Upper lobe of right lung (tissue), 1 donor: Measurements from ENCODE around the gene ASB5. TPM values are rescaled to one million over a fixed set of nuclear protein-coding genes. Genes with fewer than 3 reads are reported as not detected.
"Not testable (repeated sequence)": the region's sequence is repeated elsewhere in the genome, so short reads cannot be mapped to it uniquely, and the experiment has no call there.

ENCODE experiments used
- ATAC-seq: fragments of 200-7000 bp; cut with Tn5 transposase; one replicate; pipeline ENCODE4 v1.9.1; 2020; ENCODE audit warnings: mild to moderate bottlenecking, moderate library complexity
- DNase-seq: peaks from one replicate; pipeline ENCODE4 v3.0.0-alpha.2; 2020
- H3K27ac ChIP-seq: fragments of 200-600 bp; one replicate; pipeline ENCODE4 v1.8.0; 2022
- H3K27me3 ChIP-seq: fragments of 200-600 bp; one replicate; pipeline ENCODE4 v1.8.0; 2022; ENCODE audit warnings: mild to moderate bottlenecking
- H3K36me3 ChIP-seq: fragments of 200-600 bp; one replicate; pipeline ENCODE4 v1.8.0; 2022
- H3K4me1 ChIP-seq: fragments of 200-600 bp; one replicate; pipeline ENCODE4 v1.8.0; 2022
- H3K4me3 ChIP-seq: fragments of 200-600 bp; one replicate; pipeline ENCODE4 v1.8.0; 2022; ENCODE audit warnings: mild to moderate bottlenecking
- H3K9me3 ChIP-seq: fragments of 200-600 bp; one replicate; pipeline ENCODE4 v1.8.0; 2022
- intact Hi-C: fragments of 100-400 bp; cut with DNase I; formaldehyde crosslinking; loops from one replicate; pipeline ENCODE4 v1.11.0; 2022
- total RNA-seq: library from RNA; stranded (reverse); fragmentation: NEBNext Ultra II Directional; extraction: Animal tissue kit (Norgen Biotek cat#: 25700); gene quantifications from one replicate; pipeline ENCODE4 v1.2.1, GENCODE V29; 2021
- TF ChIP-seq, protein P1 (sequence below): fragments of 200-600 bp; IDR thresholded peaks from one replicate; pipeline ENCODE4 v1.8.0; 2022; ENCODE audit warnings: antibody characterized with exemption
- donor health status: DM: no; HTN: yes; CAD: no; lungs with severe emphysema.

The ASB5 gene
- total RNA-seq, 1 donor from 2014 or later: not detected

- Histone ChIP-seq H3K27me3 (no peaks in the 10 kb centered on the region), H3K4me1 (no peaks in the 10 kb centered on the region), H3K4me3 (no peak overlapping the region), H3K36me3 (no peaks in the 10 kb centered on the region), H3K9me3 (no peaks in the 10 kb centered on the region), H3K27ac (no peak overlapping the region)
- TF ChIP-seq, protein P1, sequence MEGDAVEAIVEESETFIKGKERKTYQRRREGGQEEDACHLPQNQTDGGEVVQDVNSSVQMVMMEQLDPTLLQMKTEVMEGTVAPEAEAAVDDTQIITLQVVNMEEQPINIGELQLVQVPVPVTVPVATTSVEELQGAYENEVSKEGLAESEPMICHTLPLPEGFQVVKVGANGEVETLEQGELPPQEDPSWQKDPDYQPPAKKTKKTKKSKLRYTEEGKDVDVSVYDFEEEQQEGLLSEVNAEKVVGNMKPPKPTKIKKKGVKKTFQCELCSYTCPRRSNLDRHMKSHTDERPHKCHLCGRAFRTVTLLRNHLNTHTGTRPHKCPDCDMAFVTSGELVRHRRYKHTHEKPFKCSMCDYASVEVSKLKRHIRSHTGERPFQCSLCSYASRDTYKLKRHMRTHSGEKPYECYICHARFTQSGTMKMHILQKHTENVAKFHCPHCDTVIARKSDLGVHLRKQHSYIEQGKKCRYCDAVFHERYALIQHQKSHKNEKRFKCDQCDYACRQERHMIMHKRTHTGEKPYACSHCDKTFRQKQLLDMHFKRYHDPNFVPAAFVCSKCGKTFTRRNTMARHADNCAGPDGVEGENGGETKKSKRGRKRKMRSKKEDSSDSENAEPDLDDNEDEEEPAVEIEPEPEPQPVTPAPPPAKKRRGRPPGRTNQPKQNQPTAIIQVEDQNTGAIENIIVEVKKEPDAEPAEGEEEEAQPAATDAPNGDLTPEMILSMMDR: no peak
- DNase-seq (no peak), ATAC-seq (no peak)
- intact Hi-C loops: no loop called here
These were observed 51.5 kb downstream of the ASB5 start for GRCh38 chr4:176217510-176217909.

GRCh38 chr4:176212351-176212750 is 56.7 kb downstream of the ASB5 start:
- H3K4me1 ChIP-seq, H3K9me3 ChIP-seq, H3K27ac ChIP-seq, H3K27me3 ChIP-seq, H3K4me3 ChIP-seq, intact Hi-C loops, DNase-seq, ATAC-seq, H3K36me3 ChIP-seq: not testable (repeated sequence)

DNA sequence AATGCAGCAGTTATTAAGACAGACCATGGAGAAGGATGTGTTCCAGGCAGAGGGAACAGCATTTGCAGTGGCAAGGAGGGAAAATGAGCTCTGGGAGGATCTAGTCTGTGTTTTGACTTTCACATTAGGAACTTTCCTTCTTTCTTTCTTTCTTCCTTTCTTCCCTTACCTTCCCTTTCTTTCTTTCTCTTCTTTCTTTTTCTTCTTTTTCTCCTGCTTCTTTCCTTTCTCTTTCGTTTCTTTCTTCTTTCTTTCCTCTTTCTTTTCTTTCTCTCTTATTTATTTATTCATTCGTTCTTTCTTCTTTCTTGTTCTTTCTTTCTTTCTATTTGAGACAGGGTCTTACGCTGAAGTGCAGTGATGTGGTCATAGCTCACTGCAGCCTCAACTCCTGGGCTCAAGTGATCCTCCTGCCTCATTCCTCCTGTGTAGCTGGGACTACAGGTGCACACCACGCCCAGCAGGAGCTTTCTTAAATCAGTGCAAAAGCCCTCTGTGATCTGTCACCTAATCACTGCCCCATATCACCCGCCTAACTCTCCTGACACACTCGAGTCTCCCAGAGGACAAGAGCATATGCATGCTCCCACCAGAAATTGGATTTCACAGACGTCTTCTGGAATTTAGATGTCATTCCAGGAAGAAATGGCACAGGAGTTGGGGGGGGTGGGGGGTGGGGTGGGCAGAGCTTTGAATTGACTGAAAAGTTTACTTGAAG is 58.3 kb downstream of the ASB5 start:
- TF ChIP-seq, protein P1: no peak
- Histone ChIP-seq H3K9me3 (no peaks in the 10 kb centered on the region), H3K4me1 (no peaks in the 10 kb centered on the region), H3K27me3 (peaks cover 5% of the 10 kb centered on the region), H3K27ac (no peak overlapping the region), H3K36me3 (no peaks in the 10 kb centered on the region), H3K4me3 (no peak overlapping the region)
- intact Hi-C loops: no loop called here
- ATAC-seq: no peak
- DNase-seq: no peak

- no peaks in the 10 kb centered on the region for H3K4me1 ChIP-seq
- DNase-seq: no peak
- H3K36me3 ChIP-seq: no peaks in the 10 kb centered on the region
- no peak for ATAC-seq
- intact Hi-C loops: no loop called here
- H3K4me3 ChIP-seq: no peak overlapping the region
- H3K27me3 ChIP-seq: peaks cover 5% of the 10 kb centered on the region
- no peak overlapping the region for H3K27ac ChIP-seq
- TF ChIP-seq, protein P1: no peak
- H3K9me3 ChIP-seq: no peaks in the 10 kb centered on the region
These were observed 58.9 kb downstream of the ASB5 start for GRCh38 chr4:176210101-176210500.

GRCh38 chr4:176209535-176209934 is 59.5 kb downstream of the ASB5 start:
- intact Hi-C loops: no loop called here
- H3K27ac ChIP-seq: no peak overlapping the region

DNA sequence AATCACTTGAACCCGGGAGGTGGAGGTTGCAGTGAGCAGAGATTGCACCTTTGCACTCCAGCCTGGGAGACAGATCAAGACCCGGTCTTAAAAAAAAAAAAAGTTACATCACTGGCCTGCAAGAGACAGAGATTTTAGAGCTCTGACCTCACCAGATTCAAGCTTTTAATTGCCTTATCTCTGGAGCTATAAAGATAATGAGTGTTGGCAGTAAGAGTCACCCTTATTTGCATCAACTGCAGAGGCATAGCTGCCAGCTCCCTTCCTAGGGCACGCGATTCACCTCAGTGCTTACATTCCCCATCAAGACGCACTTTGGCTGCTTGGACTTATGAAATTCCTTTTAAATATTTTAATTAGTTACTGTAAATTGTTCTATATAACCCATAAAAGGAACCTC is 61.2 kb downstream of the ASB5 start:
- no peaks in the 10 kb centered on the region for H3K36me3 ChIP-seq
- H3K9me3 ChIP-seq: no peaks in the 10 kb centered on the region
- no peak for ATAC-seq
- no peaks in the 10 kb centered on the region for H3K4me1 ChIP-seq
- DNase-seq: no peak
- intact Hi-C loops: no loop called here
- H3K4me3 ChIP-seq: no peak overlapping the region
- no peak overlapping the region for H3K27ac ChIP-seq
- TF ChIP-seq, protein P1: no peak
- peaks cover 5% of the 10 kb centered on the region for H3K27me3 ChIP-seq

More at GRCh38 chr4:176209535-176209934, 59.5 kb downstream of the ASB5 start:
- H3K36me3 ChIP-seq: no peaks in the 10 kb centered on the region
- no peak overlapping the region for H3K4me3 ChIP-seq
- ATAC-seq: no peak
- TF ChIP-seq, protein P1: no peak
- H3K27me3 ChIP-seq: peaks cover 5% of the 10 kb centered on the region
- H3K4me1 ChIP-seq: no peaks in the 10 kb centered on the region
- H3K9me3 ChIP-seq: no peaks in the 10 kb centered on the region
- no peak for DNase-seq
